Lung (tissue), 12 donors: Measurements from ENCODE around the gene DPYSL4. TPM values are rescaled to one million over a fixed set of nuclear protein-coding genes. Genes with fewer than 3 reads are reported as not detected.

Experiments used
- ATAC-seq: fragments of 200-7000 bp; cut with Tn5 transposase; one replicate; pipeline ENCODE4 v1.9.1; 2020; ENCODE audit warnings: moderate number of reproducible peaks; ENCODE audit not compliant: insufficient read depth, low FRiP score
- DNase-seq, 3 donors: peaks; one replicate each; pipeline ENCODE4 v3.0.0-alpha.2; 2013 to 2017
- H3K27ac ChIP-seq, 2 donors: one replicate each; pipeline ENCODE4 v1.5.1; 2013; ENCODE audit warnings: mild to moderate bottlenecking in 2 of 2, moderate library complexity in 2 of 2, control low read depth in 1 of 2, inconsistent platforms in 1 of 2, low read depth in 1 of 2, low read length in 1 of 2
- H3K27me3 ChIP-seq, 3 donors: one replicate each; pipeline ENCODE4 v1.5.1; 2013; ENCODE audit warnings: low read length in 2 of 3; ENCODE audit not compliant: control insufficient read depth in 3 of 3, insufficient read depth in 3 of 3
- H3K36me3 ChIP-seq, 4 donors: one replicate each; pipeline ENCODE4 v1.5.1; 2013; ENCODE audit warnings: low read length in 4 of 4, mild to moderate bottlenecking in 1 of 4, moderate library complexity in 1 of 4; ENCODE audit not compliant: control insufficient read depth in 4 of 4, insufficient read depth in 4 of 4
- H3K4me1 ChIP-seq, 5 donors: one replicate each; pipeline ENCODE4 v1.5.1; 2013; ENCODE audit warnings: low read length in 5 of 5, mild to moderate bottlenecking in 2 of 5, moderate library complexity in 1 of 5; ENCODE audit not compliant: control insufficient read depth in 5 of 5, insufficient read depth in 5 of 5
- H3K4me3 ChIP-seq: one replicate; pipeline ENCODE4 v1.5.1; 2013; ENCODE audit warnings: mild to moderate bottlenecking, control low read depth, moderate library complexity
- H3K9ac ChIP-seq, 2 donors: one replicate each; pipeline ENCODE4 v1.5.1; 2013; ENCODE audit warnings: low read length in 2 of 2, control low read depth in 1 of 2; ENCODE audit not compliant: insufficient read depth in 1 of 2
- H3K9me3 ChIP-seq, 4 donors: one replicate each; pipeline ENCODE4 v1.5.1; 2013; ENCODE audit warnings: low read length in 3 of 4, mild to moderate bottlenecking in 1 of 4, moderate library complexity in 1 of 4; ENCODE audit not compliant: control insufficient read depth in 4 of 4, insufficient read depth in 3 of 4
- CTCF ChIP-seq: IDR thresholded peaks from 2 replicates; pipeline ENCODE4 v1.5.1; 2012; ENCODE audit warnings: mild to moderate bottlenecking; ENCODE audit errors: control extremely low read depth, extremely low read depth
- WGBS, 2 donors: extraction: QIAGEN DNeasy Blood & Tissue Kit; methylation state at CpG; one replicate each; pipeline ENCODE4 v1.1.7; 2013; 5-methylcytosine and 5-hydroxymethylcytosine counted together
- polyA plus RNA-seq, 2 donors: library from polyadenylated mRNA; stranded (reverse); fragments of 200-250 nt; gene quantifications; one replicate each; pipeline ENCODE4 v1.2.1, GENCODE V29; 2013
- total RNA-seq, 2 donors: library from RNA; depleted of rRNA in 1 of 2; stranded (reverse); fragments of >200 nt in 1 of 2; gene quantifications; one replicate each; pipeline ENCODE4 v1.2.1, GENCODE V29; 2014 to 2021
- donor health status: control.
- donor health status: control.
- donor health status: Bipolar disorder and iron deficiency.
- donor health status: healthy.
- donor health status: DM: yes; HTN: yes; CAD: no.

DPYSL4 gene
- total and polyA plus RNA-seq, 4 donors: 0.33 to 1.5 (median 1.3) TPM

GRCh38 chr10:132230557-132231210 lies 43.9 kb downstream of the DPYSL4 start:
- H3K36me3 ChIP-seq: no peaks in the 10 kb centered on the region
- peaks cover 0 to 10% (median 0%) of the 10 kb centered on the region in 5 donors for H3K4me1 ChIP-seq
- DNase-seq (no peak), ATAC-seq (no peak)
- WGBS, 2 donors: 78 to 92% methylated on average over 14 to 21 of the region's 21 CpGs
- no peaks in the 10 kb centered on the region for H3K9me3 ChIP-seq
- TF ChIP-seq CTCF: no peak
- no peak overlapping the region for H3K9ac ChIP-seq
- H3K27me3 ChIP-seq: no peaks in the 10 kb centered on the region
- H3K27ac ChIP-seq: peak overlapping the region in 1 of 2 donors; percentile 29
- no peak overlapping the region for H3K4me3 ChIP-seq

- peaks cover 0 to 10% (median 0%) of the 10 kb centered on the region in 5 donors for H3K4me1 ChIP-seq
- H3K9ac ChIP-seq: no peak overlapping the region
- no peaks in the 10 kb centered on the region for H3K36me3 ChIP-seq
- ATAC-seq: no peak
- no peak overlapping the region for H3K27ac ChIP-seq
- DNase-seq: no peak
- no peak for TF ChIP-seq CTCF
- H3K9me3 ChIP-seq: no peaks in the 10 kb centered on the region
- 83 to 97% methylated on average over 11 to 13 of the region's 13 CpGs for WGBS, 2 donors
- H3K27me3 ChIP-seq: no peaks in the 10 kb centered on the region
- H3K4me3 ChIP-seq: no peak overlapping the region
Observed at GRCh38 chr10:132231656-132232022, 44.9 kb downstream of the DPYSL4 start.

- DNase-seq (no peak), ATAC-seq (no peak)
- no peak overlapping the region for H3K4me3 ChIP-seq
- no peak overlapping the region for H3K9ac ChIP-seq
- no peak for TF ChIP-seq CTCF
- 49 to 59% methylated on average over 35 of the region's 35 CpGs for WGBS, 2 donors
- H3K4me1 ChIP-seq: peaks cover 0 to 10% (median 0%) of the 10 kb centered on the region in 5 donors
- H3K27ac ChIP-seq: no peak overlapping the region
- H3K9me3 ChIP-seq: no peaks in the 10 kb centered on the region
- no peaks in the 10 kb centered on the region for H3K36me3 ChIP-seq
- H3K27me3 ChIP-seq: no peaks in the 10 kb centered on the region
Observed at GRCh38 chr10:132232023-132232951, 45.5 kb downstream of the DPYSL4 start.
